Loucy (cell line): ENCODE data around the gene JPH2.

ENCODE experiments used
- EZH2phosphoT487 ChIP-seq: fragments of 200-600 bp; IDR thresholded peaks from 2 replicates; pipeline ENCODE4 v1.6.1; 2018; ENCODE audit warnings: antibody characterized with exemption, mild to moderate bottlenecking, moderate library complexity, borderline replicate concordance
- TF ChIP-seq, protein P1 (sequence below): fragments of 200-600 bp; sonication (generic); conservative IDR thresholded peaks from 2 replicates; pipeline ENCODE4 v1.5.1; 2014; ENCODE audit warnings: mild to moderate bottlenecking, antibody characterized with exemption, low read length

DNA sequence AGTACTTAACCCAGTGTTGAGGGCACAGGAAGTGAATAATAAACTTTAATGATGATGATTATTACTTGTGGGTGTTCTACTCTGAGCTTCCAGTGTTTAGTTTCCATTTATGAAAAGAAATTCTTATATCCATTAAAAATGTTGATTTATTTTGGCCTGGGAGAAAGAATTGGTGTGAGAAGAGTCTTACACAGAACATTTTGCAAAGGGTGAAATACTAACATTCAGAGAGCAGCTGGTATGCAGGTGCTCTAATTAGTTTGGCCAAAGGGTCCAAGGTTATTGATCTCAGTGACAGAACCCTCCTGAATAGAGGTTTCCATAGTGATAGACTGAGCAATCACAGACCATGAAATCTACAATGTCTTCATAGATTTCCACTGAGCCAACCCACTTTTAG, 19.1 kb upstream of the JPH2 start:
- TF ChIP-seq, protein P1, sequence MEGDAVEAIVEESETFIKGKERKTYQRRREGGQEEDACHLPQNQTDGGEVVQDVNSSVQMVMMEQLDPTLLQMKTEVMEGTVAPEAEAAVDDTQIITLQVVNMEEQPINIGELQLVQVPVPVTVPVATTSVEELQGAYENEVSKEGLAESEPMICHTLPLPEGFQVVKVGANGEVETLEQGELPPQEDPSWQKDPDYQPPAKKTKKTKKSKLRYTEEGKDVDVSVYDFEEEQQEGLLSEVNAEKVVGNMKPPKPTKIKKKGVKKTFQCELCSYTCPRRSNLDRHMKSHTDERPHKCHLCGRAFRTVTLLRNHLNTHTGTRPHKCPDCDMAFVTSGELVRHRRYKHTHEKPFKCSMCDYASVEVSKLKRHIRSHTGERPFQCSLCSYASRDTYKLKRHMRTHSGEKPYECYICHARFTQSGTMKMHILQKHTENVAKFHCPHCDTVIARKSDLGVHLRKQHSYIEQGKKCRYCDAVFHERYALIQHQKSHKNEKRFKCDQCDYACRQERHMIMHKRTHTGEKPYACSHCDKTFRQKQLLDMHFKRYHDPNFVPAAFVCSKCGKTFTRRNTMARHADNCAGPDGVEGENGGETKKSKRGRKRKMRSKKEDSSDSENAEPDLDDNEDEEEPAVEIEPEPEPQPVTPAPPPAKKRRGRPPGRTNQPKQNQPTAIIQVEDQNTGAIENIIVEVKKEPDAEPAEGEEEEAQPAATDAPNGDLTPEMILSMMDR = no peak
- no peak for TF ChIP-seq EZH2phosphoT487
